Esophagus muscularis mucosa (tissue), 4 donors: ENCODE results near the gene SLC6A16. TPM values are rescaled to one million over a fixed set of nuclear protein-coding genes. Genes with fewer than 3 reads are reported as not detected.
A peak's percentile ranks its signal among the peaks of the same experiment; 100 is the strongest.

ENCODE experiments used
- DNase-seq: peaks from one replicate; pipeline ENCODE4 v3.0.0-alpha.2; 2017; ENCODE audit errors: extremely low spot score
- H3K27ac ChIP-seq, 4 donors: fragments of 200-600 bp; sonication (generic); replicated peaks in 1 of 4; 1 replicate in 3 of 4; 2 replicates in 1 of 4; pipeline ENCODE4 v1.5.1; 2016 to 2019; ENCODE audit warnings: mild to moderate bottlenecking in 1 of 4
- H3K27me3 ChIP-seq, 4 donors: fragments of 200-600 bp; sonication (generic); one replicate each; pipeline versions ENCODE4 v1.5.1 to v1.6.0; 2016 to 2019
- H3K36me3 ChIP-seq, 4 donors: fragments of 200-600 bp; sonication (generic); one replicate each; pipeline ENCODE4 v1.5.1; 2016 to 2019
- H3K4me1 ChIP-seq, 4 donors: fragments of 200-600 bp; sonication (generic); one replicate each; pipeline ENCODE4 v1.5.1; 2016 to 2019
- H3K4me3 ChIP-seq, 4 donors: fragments of 200-600 bp; sonication (generic); 1 replicate in 2 of 4; 2 replicates in 2 of 4; pipeline ENCODE4 v1.5.1; 2016 to 2019; ENCODE audit warnings: mild to moderate bottlenecking in 4 of 4, moderate library complexity in 1 of 4
- H3K9me3 ChIP-seq, 4 donors: fragments of 200-600 bp; sonication (generic); 1 replicate in 3 of 4; 2 replicates in 1 of 4; pipeline ENCODE4 v1.5.1; 2016 to 2019
- EP300 ChIP-seq: sonication (generic); formaldehyde crosslinking; IDR thresholded peaks from one replicate; pipeline ENCODE4 v1.6.1; 2017; ENCODE audit warnings: antibody characterized with exemption
- POLR2A ChIP-seq: fragments of 450-650 bp; IDR thresholded peaks from one replicate; pipeline ENCODE4 v1.6.1; 2017; ENCODE audit warnings: antibody characterized with exemption, moderate library complexity, mild to moderate bottlenecking, low read depth
- POLR2AphosphoS5 ChIP-seq, 2 donors: sonication (generic); formaldehyde crosslinking; IDR thresholded peaks; one replicate each; pipeline ENCODE4 v1.6.1; 2017; ENCODE audit warnings: antibody characterized with exemption in 2 of 2
- WGBS: methylation state at CpG from one replicate; pipeline ENCODE4 v1.1.5; 2018; 5-methylcytosine and 5-hydroxymethylcytosine counted together
- intact Hi-C: fragments of 100-400 bp; cut with DNase I; formaldehyde crosslinking; loops from one replicate; pipeline ENCODE4 v1.15.1; 2023
- total RNA-seq, 4 donors: library from RNA; depleted of rRNA; stranded (reverse); fragments of >200 nt; gene quantifications; one replicate each; pipeline versions ENCODE4 v1.1.0 to v1.2.1, GENCODE V29; 2016
- TF ChIP-seq, protein P1 (sequence below), 3 experiments: fragments of 200-600 bp in 2 of 3; fragments of 450-650 bp in 1 of 3; sonication (generic) in 2 of 3; IDR thresholded peaks; one replicate each; pipeline ENCODE4 v1.5.1; 2017 to 2019; ENCODE audit warnings: antibody characterized with exemption in 3 of 3, mild to moderate bottlenecking in 2 of 3, moderate library complexity in 1 of 3

SLC6A16 gene
- total RNA-seq, 4 donors from 2014 or later: 0.83 to 4.1 (median 2.5) TPM

GRCh38 chr19:49364083-49364737, 39.2 kb upstream of the SLC6A16 start:
- TF ChIP-seq POLR2A (no peak), EP300 (no peak), POLR2AphosphoS5 (IDR thresholded peaks at IDR 0.05) (no peak)
- TF ChIP-seq, protein P1, sequence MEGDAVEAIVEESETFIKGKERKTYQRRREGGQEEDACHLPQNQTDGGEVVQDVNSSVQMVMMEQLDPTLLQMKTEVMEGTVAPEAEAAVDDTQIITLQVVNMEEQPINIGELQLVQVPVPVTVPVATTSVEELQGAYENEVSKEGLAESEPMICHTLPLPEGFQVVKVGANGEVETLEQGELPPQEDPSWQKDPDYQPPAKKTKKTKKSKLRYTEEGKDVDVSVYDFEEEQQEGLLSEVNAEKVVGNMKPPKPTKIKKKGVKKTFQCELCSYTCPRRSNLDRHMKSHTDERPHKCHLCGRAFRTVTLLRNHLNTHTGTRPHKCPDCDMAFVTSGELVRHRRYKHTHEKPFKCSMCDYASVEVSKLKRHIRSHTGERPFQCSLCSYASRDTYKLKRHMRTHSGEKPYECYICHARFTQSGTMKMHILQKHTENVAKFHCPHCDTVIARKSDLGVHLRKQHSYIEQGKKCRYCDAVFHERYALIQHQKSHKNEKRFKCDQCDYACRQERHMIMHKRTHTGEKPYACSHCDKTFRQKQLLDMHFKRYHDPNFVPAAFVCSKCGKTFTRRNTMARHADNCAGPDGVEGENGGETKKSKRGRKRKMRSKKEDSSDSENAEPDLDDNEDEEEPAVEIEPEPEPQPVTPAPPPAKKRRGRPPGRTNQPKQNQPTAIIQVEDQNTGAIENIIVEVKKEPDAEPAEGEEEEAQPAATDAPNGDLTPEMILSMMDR (IDR thresholded peaks at IDR 0.05): no peak
- Histone ChIP-seq H3K9me3 (peaks cover 0 to 8% (median 6%) of the 10 kb centered on the region in 4 donors), H3K4me1 (peaks cover 7 to 38% (median 37%) of the 10 kb centered on the region in 4 donors), H3K4me3 (peak overlapping the region; percentile 59 to 97 (median 90)), H3K27me3 (no peaks in the 10 kb centered on the region), H3K36me3 (peaks cover under 1 to 7% (median 6%) of the 10 kb centered on the region in 4 donors), H3K27ac (peak overlapping the region; percentile 88 to 97 (median 94))
- intact Hi-C loops: loop anchor here (2.0 kb wide), 1 partner anchor 77 kb away; the partner anchor contains the start of gene SLC17A7
- DNase-seq: no peak
- 65% methylated on average over 27 of the region's 27 CpGs for WGBS

- peaks cover 7 to 40% (median 38%) of the 10 kb centered on the region in 4 donors for H3K4me1 ChIP-seq
- H3K36me3 ChIP-seq: peaks cover 4 to 14% (median 13%) of the 10 kb centered on the region in 4 donors
- 4% methylated on average over 32 of the region's 46 CpGs for WGBS
- H3K27me3 ChIP-seq: no peaks in the 10 kb centered on the region
- peak; percentile 100 for DNase-seq
- TF ChIP-seq POLR2AphosphoS5 (IDR thresholded peaks at IDR 0.05) (peak; percentile 87 to 96), POLR2A (peak; percentile 48), EP300 (no peak)
- TF ChIP-seq, protein P1 (IDR thresholded peaks at IDR 0.05): peak; percentile 16 to 33 (median 22)
- intact Hi-C loops: loop anchor here (2.0 kb wide), 1 partner anchor 77 kb away; the partner anchor contains the start of gene SLC17A7
- peaks cover 0 to under 1% (median 0%) of the 10 kb centered on the region in 4 donors for H3K9me3 ChIP-seq
- peak within 1 kb of the TSS; percentile 59 to 97 (median 90) for H3K4me3 ChIP-seq
- H3K27ac ChIP-seq: peak within 1 kb of the TSS; percentile 88 to 97 (median 94)
Observed at GRCh38 chr19:49363268-49364082, 38.5 kb upstream of the SLC6A16 start, which contains the start of gene DKKL1. TSS of gene DKKL1 (plus strand) at chr19:49363877. CDS start at chr19:49363999, 122 bp downstream.

DNA sequence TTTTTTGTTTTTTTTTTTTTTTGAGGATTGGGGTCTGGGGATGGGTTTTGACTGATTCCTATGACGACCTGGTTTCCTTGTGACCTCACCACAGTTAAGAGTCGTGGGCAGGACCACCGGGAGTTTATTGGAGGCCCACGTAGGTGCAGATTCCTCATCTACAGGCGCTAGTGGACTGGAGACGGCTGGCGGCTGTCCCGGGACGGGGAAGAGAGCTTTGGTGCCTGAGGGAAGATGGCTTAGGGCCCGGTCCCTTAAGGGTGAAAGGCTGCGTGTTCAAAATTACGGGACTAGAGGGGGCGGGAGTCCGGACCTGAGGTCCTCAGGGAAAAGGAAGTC, 37.9 kb upstream of the SLC6A16 start:
- Histone ChIP-seq H3K27ac (peak overlapping the region; percentile 88 to 97 (median 94)), H3K27me3 (no peaks in the 10 kb centered on the region), H3K36me3 (peaks cover 4 to 20% (median 19%) of the 10 kb centered on the region in 4 donors), H3K4me3 (peak overlapping the region; percentile 59 to 97 (median 90)), H3K9me3 (no peaks in the 10 kb centered on the region), H3K4me1 (peaks cover 7 to 44% (median 41%) of the 10 kb centered on the region in 4 donors)
- 0% methylated on average over 14 of the region's 14 CpGs for WGBS
- TF ChIP-seq POLR2AphosphoS5 (IDR thresholded peaks at IDR 0.05) (no peak), POLR2A (no peak), EP300 (no peak)
- TF ChIP-seq, protein P1 (IDR thresholded peaks at IDR 0.05): no peak
- intact Hi-C loops: no loop called here
- DNase-seq: no peak

GRCh38 chr19:49362048-49362928, 37.3 kb upstream of the SLC6A16 start, which contains the start of gene TEAD2:
TSS of gene TEAD2 (minus strand) at chr19:49362416. CDS start at chr19:49360075, 2,341 bp downstream.
- TF ChIP-seq POLR2A (no peak), EP300 (no peak), POLR2AphosphoS5 (IDR thresholded peaks at IDR 0.05) (peak; percentile 84 to 89)
- TF ChIP-seq, protein P1 (IDR thresholded peaks at IDR 0.05): no peak
- H3K9me3 ChIP-seq: no peaks in the 10 kb centered on the region
- DNase-seq: peak; percentile 94
- H3K36me3 ChIP-seq: peaks cover 10 to 26% (median 25%) of the 10 kb centered on the region in 4 donors
- peak within 1 kb of the TSS; percentile 59 to 97 (median 90) for H3K4me3 ChIP-seq
- H3K4me1 ChIP-seq: peaks cover 7 to 50% (median 45%) of the 10 kb centered on the region in 4 donors
- WGBS: 1% methylated on average over 40 of the region's 52 CpGs
- peak within 1 kb of the TSS; percentile 88 to 97 (median 94) for H3K27ac ChIP-seq
- intact Hi-C loops: no loop called here
- no peaks in the 10 kb centered on the region for H3K27me3 ChIP-seq
